Activated naive CD8-positive, alpha-beta T cell treated with anti-CD3 and anti-CD28 coated beads, Interleukin-2, amount 50 U/mL, for 24 hours (primary cell): ENCODE results near the gene TMED1.

Experiments used
- ATAC-seq: fragments of 150-1000 bp; cut with Tn5 transposase; one replicate; pipeline ENCODE4 v1.10.0; 2021
- DNase-seq: peaks from one replicate; pipeline ENCODE4 v3.0.0; 2021
- H3K27ac Mint-ChIP-seq: one replicate; pipeline ENCODE4 v1.8.0; 2021; ENCODE audit warnings: mild to moderate bottlenecking, mixed read lengths
- H3K27me3 Mint-ChIP-seq: one replicate; pipeline ENCODE4 v1.8.0; 2021; ENCODE audit warnings: mixed read lengths
- H3K36me3 Mint-ChIP-seq: one replicate; pipeline ENCODE4 v1.8.0; 2021; ENCODE audit warnings: low read depth, mixed read lengths
- H3K4me1 Mint-ChIP-seq: one replicate; pipeline ENCODE4 v1.8.0; 2021; ENCODE audit warnings: mixed read lengths
- H3K4me3 Mint-ChIP-seq: one replicate; pipeline ENCODE4 v1.8.0; 2021; ENCODE audit warnings: mild to moderate bottlenecking, moderate library complexity, mixed read lengths
- H3K9me3 Mint-ChIP-seq: one replicate; pipeline ENCODE4 v1.8.0; 2021; ENCODE audit warnings: mixed read lengths

Gene TMED1

DNA sequence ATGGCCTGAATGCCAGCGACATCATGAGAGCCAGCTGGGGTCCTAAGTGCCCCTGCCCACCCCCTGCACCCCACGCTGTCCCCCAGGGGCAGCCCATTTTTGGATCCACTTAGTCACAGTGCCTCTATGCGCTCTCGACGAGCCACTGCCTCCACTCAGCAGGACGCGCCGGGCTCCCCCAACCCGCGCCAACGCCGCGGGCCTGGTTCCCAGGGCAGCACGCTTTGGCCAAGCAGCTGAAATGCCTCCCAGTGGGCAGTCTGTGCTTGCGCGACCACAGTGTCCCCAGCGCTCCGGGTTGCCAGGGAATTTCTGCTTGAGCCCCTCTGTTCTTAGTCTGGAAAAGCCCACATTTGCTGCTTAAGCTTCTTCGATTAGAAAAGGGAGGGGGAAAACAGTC, 39.4 kb downstream of the TMED1 start:
- DNase-seq (no peak), ATAC-seq (no peak)
- H3K27me3 Mint-ChIP-seq: no peaks in the 10 kb centered on the region
- peak overlapping the region; percentile 86 for H3K27ac Mint-ChIP-seq
- H3K36me3 Mint-ChIP-seq: peaks cover 26% of the 10 kb centered on the region
- H3K4me3 Mint-ChIP-seq: no peak overlapping the region
- peaks cover 29% of the 10 kb centered on the region for H3K4me1 Mint-ChIP-seq
- H3K9me3 Mint-ChIP-seq: no peaks in the 10 kb centered on the region

DNA sequence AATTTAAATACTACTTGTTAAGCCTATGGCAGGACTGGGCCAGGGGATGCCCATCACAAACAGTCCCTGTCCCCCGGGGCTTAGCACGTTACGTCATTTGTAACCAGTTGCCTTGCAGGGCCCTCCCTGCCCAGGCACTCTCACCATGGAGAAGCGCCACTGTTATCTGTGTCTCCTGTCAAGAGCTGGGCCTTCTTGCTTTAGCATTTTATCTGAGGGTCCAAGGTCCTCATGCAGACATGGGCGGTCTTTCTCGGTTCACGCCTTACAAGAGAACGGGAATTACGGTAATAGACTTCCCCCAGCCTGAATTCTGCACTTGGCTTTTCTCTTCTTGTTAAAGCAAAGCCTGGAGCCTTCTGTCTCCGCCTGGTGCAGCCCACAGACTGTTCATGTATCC, 46.1 kb downstream of the TMED1 start:
- Mint-ChIP-seq H3K36me3 (peaks cover 39% of the 10 kb centered on the region), H3K27me3 (no peaks in the 10 kb centered on the region), H3K27ac (no peak overlapping the region), H3K4me1 (no peaks in the 10 kb centered on the region), H3K4me3 (no peak overlapping the region), H3K9me3 (no peaks in the 10 kb centered on the region)
- DNase-seq (no peak), ATAC-seq (no peak)

DNA sequence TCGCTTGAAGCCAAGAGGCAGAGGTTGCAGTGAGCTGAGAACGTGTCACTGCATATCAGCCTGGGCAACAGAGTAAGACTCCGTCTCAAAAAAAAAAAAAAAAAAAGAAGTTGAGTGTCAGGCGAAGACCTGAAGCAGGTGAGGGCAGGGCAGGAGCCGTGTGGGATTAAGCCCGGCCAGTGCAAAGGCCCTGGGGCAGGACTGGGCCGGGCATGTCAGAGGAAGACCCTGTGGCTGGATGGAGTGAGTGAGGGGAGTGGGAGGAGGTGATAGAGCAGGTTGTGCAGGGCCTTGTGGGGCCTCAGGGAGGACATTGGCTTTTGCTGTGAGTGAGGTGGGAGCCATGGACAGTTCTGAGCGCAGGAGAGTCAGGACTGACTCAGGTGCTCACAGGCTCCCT, 47.9 kb downstream of the TMED1 start:
- Mint-ChIP-seq H3K4me3 (no peak overlapping the region), H3K27me3 (no peaks in the 10 kb centered on the region), H3K27ac (peak overlapping the region; percentile 14), H3K36me3 (peaks cover 40% of the 10 kb centered on the region), H3K9me3 (no peaks in the 10 kb centered on the region), H3K4me1 (peaks cover 3% of the 10 kb centered on the region)
- DNase-seq (no peak), ATAC-seq (no peak)

DNA sequence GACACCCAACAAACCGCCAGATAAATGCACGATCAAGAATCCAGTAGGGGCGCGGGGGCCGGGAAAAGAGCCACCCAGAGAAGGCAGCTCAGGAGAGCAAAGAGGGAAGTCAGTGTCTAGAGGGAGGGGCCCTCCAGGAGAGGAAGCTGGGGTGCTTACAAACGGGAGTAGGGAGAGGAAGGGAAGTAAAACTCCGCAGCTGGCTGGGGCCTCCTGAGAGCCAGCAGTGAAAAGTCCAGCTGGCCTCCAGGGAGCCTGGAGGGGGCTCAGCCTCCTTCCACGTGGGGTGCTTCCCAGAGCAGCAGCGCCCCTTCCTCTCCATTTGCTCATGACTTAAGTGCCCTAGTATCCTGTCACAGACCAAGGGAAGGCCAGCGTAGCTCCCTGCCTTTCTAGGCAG, 51.8 kb downstream of the TMED1 start:
- no peak for DNase-seq
- no peak overlapping the region for H3K4me3 Mint-ChIP-seq
- no peaks in the 10 kb centered on the region for H3K27me3 Mint-ChIP-seq
- H3K36me3 Mint-ChIP-seq: peaks cover 37% of the 10 kb centered on the region
- peaks cover 3% of the 10 kb centered on the region for H3K4me1 Mint-ChIP-seq
- no peak overlapping the region for H3K27ac Mint-ChIP-seq
- H3K9me3 Mint-ChIP-seq: no peaks in the 10 kb centered on the region
- no peak for ATAC-seq

DNA sequence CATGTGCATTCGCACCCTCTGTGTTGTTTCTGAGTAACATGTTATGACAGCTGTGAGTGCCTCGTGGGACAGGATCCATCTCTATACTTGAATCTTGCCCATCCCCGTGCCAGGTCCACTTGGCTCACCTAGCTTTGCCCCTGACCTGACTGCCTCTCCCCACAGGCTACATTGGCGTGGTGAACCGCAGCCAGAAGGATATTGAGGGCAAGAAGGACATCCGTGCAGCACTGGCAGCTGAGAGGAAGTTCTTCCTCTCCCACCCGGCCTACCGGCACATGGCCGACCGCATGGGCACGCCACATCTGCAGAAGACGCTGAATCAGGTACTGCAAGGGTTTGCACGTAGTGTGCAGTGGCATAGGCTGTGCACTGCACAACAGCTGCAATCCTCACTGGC, 53.2 kb downstream of the TMED1 start:
- H3K4me3 Mint-ChIP-seq: no peak overlapping the region
- no peaks in the 10 kb centered on the region for H3K9me3 Mint-ChIP-seq
- H3K36me3 Mint-ChIP-seq: peaks cover 35% of the 10 kb centered on the region
- peaks cover 3% of the 10 kb centered on the region for H3K4me1 Mint-ChIP-seq
- DNase-seq (no peak), ATAC-seq (no peak)
- no peak overlapping the region for H3K27ac Mint-ChIP-seq
- H3K27me3 Mint-ChIP-seq: no peaks in the 10 kb centered on the region
